Measurements from ENCODE around the gene ABTB2.

Gene ABTB2

GRCh38 chr11:34168642-34169420 lies 189.0 kb downstream of the ABTB2 start:
- Histone ChIP-seq H3K27me3 (ENCODE audit: insufficient read depth, low read length, poor library complexity) (peaks cover 15% of the 10 kb centered on the region), H3K9me3 (ENCODE audit: insufficient read depth, low read length, severe bottlenecking) (no peaks in the 10 kb centered on the region), H3K27ac (ENCODE audit: low read length) (no peak overlapping the region), H2AFZ (ENCODE audit: low read depth, low read length) (no peak overlapping the region), H3K4me1 (ENCODE audit: insufficient read depth, low read length) (no peaks in the 10 kb centered on the region), H4K20me1 (ENCODE audit: insufficient read depth, low read length) (no peaks in the 10 kb centered on the region; the same call in 1 of the 2 replicates), H3K36me3 (ENCODE audit: insufficient read depth, low read length) (no peaks in the 10 kb centered on the region), H3K79me2 (ENCODE audit: insufficient read depth, low read length) (no peaks in the 10 kb centered on the region), H3K4me2 (ENCODE audit: insufficient read depth, low read length) (no peak overlapping the region), H3K4me3 (ENCODE audit: low read depth in 1 of 2, low read length in 2 of 2) (no peak overlapping the region), H3K9ac (ENCODE audit: low read depth, low read length) (no peak overlapping the region)
- ATAC-seq (ENCODE audit: insufficient read depth, low read depth) (no peak), DNase-seq (no peak)
- TF ChIP-seq EZH2 (IDR thresholded peaks at IDR 0.05; ENCODE audit: borderline replicate concordance, low read depth, low read length, severe bottlenecking), result no peak
- TF ChIP-seq CTCF (IDR thresholded peaks at IDR 0.05; ENCODE audit: borderline replicate concordance, extremely low read depth, low read length, poor library complexity, severe bottlenecking), result no peak

- peaks cover 12% of the 10 kb centered on the region for H3K27me3 ChIP-seq (ENCODE audit: insufficient read depth, low read length, poor library complexity)
- H3K4me2 ChIP-seq (ENCODE audit: insufficient read depth, low read length), result no peak overlapping the region
- peaks cover 3% of the 10 kb centered on the region for H4K20me1 ChIP-seq (ENCODE audit: insufficient read depth, low read length)
- no peak overlapping the region for H3K9ac ChIP-seq (ENCODE audit: low read depth, low read length)
- no peak for ATAC-seq (ENCODE audit: insufficient read depth, low read depth)
- H3K36me3 ChIP-seq (ENCODE audit: insufficient read depth, low read length), result no peaks in the 10 kb centered on the region
- DNase-seq, result no peak
- H3K4me1 ChIP-seq (ENCODE audit: insufficient read depth, low read length), result no peaks in the 10 kb centered on the region
- H3K4me3 ChIP-seq (ENCODE audit: low read depth in 1 of 2, low read length in 2 of 2), result no peak overlapping the region
- no peaks in the 10 kb centered on the region for H3K9me3 ChIP-seq (ENCODE audit: insufficient read depth, low read length, severe bottlenecking)
- no peak overlapping the region for H3K27ac ChIP-seq (ENCODE audit: low read length)
- H2AFZ ChIP-seq (ENCODE audit: low read depth, low read length), result no peak overlapping the region
- H3K79me2 ChIP-seq (ENCODE audit: insufficient read depth, low read length), result no peaks in the 10 kb centered on the region
- TF ChIP-seq CTCF (IDR thresholded peaks at IDR 0.05; ENCODE audit: borderline replicate concordance, extremely low read depth, low read length, poor library complexity, severe bottlenecking), result no peak
- no peak for TF ChIP-seq EZH2 (IDR thresholded peaks at IDR 0.05; ENCODE audit: borderline replicate concordance, low read depth, low read length, severe bottlenecking)
Observed at GRCh38 chr11:34167961-34168360, 189.8 kb downstream of the ABTB2 start.

GRCh38 chr11:34166806-34167740 lies 190.7 kb downstream of the ABTB2 start:
- TF ChIP-seq CTCF (IDR thresholded peaks at IDR 0.05; ENCODE audit: borderline replicate concordance, extremely low read depth, low read length, poor library complexity, severe bottlenecking) (no peak), EZH2 (IDR thresholded peaks at IDR 0.05; ENCODE audit: borderline replicate concordance, low read depth, low read length, severe bottlenecking) (no peak)
- Histone ChIP-seq H2AFZ (ENCODE audit: low read depth, low read length) (no peak overlapping the region), H3K4me1 (ENCODE audit: insufficient read depth, low read length) (no peaks in the 10 kb centered on the region), H3K9ac (ENCODE audit: low read depth, low read length) (no peak overlapping the region), H3K27ac (ENCODE audit: low read length) (no peak overlapping the region), H3K4me2 (ENCODE audit: insufficient read depth, low read length) (no peak overlapping the region), H3K4me3 (ENCODE audit: low read depth in 1 of 2, low read length in 2 of 2) (no peak overlapping the region), H3K36me3 (ENCODE audit: insufficient read depth, low read length) (no peaks in the 10 kb centered on the region), H3K9me3 (ENCODE audit: insufficient read depth, low read length, severe bottlenecking) (no peaks in the 10 kb centered on the region), H4K20me1 (ENCODE audit: insufficient read depth, low read length) (peaks cover 5% of the 10 kb centered on the region), H3K27me3 (ENCODE audit: insufficient read depth, low read length, poor library complexity) (peaks cover 8% of the 10 kb centered on the region), H3K79me2 (ENCODE audit: insufficient read depth, low read length) (no peaks in the 10 kb centered on the region)
- no peak for DNase-seq
- no peak for ATAC-seq (ENCODE audit: insufficient read depth, low read depth)

Measured in DND-41 (cell line).